Spleen (tissue), 7 donors: Measurements from ENCODE around the gene ZMIZ1.

Experiments
- POLR2A ChIP-seq, 3 donors: fragments of 450-650 bp; IDR thresholded peaks; one replicate each; pipeline ENCODE4 v1.5.1; 2017; ENCODE audit warnings: antibody characterized with exemption in 3 of 3, mild to moderate bottlenecking in 1 of 3
- POLR2AphosphoS5 ChIP-seq, 3 donors: sonication (generic); formaldehyde crosslinking; IDR thresholded peaks; one replicate each; pipeline ENCODE4 v1.5.1; 2017; ENCODE audit warnings: antibody characterized with exemption in 3 of 3
- TF ChIP-seq, protein P1 (sequence below), 11 experiments: fragments of 200-600 bp in 7 of 11; fragments of 450-650 bp in 4 of 11; sonication (generic) in 4 of 11; IDR thresholded peaks in 8 of 11; conservative IDR thresholded peaks in 3 of 11; 1 replicate in 7 of 11; 2 replicates in 4 of 11; pipeline versions ENCODE4 v1.4.0 to v1.8.0; 2016 to 2021; ENCODE audit warnings: antibody characterized with exemption in 11 of 11, inconsistent platforms in 4 of 11, mild to moderate bottlenecking in 1 of 11
- donor health status: DM: no; HTN: no; CAD: no; lungs with moderate emphysema.
- donor health status: DM: no; HTN: no; CAD: no.
- donor health status: DM: no; HTN: no; CAD: no.

GRCh38 chr10:79082631-79083596, 14.1 kb downstream of the ZMIZ1 start:
- TF ChIP-seq, protein P1, sequence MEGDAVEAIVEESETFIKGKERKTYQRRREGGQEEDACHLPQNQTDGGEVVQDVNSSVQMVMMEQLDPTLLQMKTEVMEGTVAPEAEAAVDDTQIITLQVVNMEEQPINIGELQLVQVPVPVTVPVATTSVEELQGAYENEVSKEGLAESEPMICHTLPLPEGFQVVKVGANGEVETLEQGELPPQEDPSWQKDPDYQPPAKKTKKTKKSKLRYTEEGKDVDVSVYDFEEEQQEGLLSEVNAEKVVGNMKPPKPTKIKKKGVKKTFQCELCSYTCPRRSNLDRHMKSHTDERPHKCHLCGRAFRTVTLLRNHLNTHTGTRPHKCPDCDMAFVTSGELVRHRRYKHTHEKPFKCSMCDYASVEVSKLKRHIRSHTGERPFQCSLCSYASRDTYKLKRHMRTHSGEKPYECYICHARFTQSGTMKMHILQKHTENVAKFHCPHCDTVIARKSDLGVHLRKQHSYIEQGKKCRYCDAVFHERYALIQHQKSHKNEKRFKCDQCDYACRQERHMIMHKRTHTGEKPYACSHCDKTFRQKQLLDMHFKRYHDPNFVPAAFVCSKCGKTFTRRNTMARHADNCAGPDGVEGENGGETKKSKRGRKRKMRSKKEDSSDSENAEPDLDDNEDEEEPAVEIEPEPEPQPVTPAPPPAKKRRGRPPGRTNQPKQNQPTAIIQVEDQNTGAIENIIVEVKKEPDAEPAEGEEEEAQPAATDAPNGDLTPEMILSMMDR (IDR thresholded peaks at IDR 0.05 in 8 of 11, conservative IDR thresholded peaks at IDR 0.05 in 3 of 11) = no peak
- TF ChIP-seq POLR2AphosphoS5 (IDR thresholded peaks at IDR 0.05) = peak; percentile 56 to 77 (median 71)
- no peak for TF ChIP-seq POLR2A (IDR thresholded peaks at IDR 0.05)
